ENCODE data around the gene DAB1. TPM values are rescaled to one million over a fixed set of nuclear protein-coding genes. Genes with fewer than 3 reads are reported as not detected.

DAB1 gene
- total RNA-seq, 1 donor from 2014 or later, result not detected

DNA sequence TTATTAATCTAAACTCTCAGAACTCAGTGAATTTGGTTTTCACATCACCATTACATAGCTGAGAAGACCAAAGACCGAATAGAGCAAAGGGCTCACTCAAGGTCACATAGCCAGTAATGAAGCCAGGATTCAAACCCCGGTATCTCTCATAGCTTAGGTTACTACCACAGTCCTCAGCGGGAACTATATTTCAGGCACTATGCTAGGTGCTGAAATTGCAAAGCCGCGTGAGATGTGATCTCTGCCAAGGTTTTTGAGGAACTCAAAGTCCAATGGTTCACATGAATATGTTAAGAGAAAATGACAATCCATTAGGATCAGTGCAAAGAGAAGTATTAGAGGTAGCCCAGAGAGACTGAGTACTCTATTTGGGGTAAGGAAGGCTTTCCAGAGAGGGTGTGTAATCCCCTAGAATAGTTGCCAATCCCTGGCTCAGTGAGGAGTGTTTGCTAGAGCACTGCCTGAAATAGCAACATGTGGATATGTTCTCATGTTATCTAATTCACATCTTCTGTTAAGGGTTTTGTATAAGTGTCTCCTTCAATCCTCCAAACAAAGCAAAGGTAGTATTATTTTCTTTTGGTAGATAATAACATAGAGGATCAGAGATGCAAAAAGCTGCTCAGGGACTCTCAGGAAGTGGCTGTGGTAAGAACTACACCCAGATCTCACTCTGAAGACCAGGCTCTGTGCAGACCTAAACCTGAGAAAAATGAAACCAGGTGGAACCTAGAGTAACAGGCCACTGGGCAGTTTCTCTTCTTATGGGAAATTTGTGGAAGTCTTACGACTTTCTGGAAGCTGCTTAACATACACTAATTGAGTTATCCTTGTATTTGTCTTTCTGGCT is 365.0 kb downstream of the DAB1 start:
- no peak for DNase-seq (ENCODE audit: low read depth)
- no peak overlapping the region for H3K4me3 ChIP-seq (ENCODE audit: low read depth, low read length)
- TF ChIP-seq, protein P1, sequence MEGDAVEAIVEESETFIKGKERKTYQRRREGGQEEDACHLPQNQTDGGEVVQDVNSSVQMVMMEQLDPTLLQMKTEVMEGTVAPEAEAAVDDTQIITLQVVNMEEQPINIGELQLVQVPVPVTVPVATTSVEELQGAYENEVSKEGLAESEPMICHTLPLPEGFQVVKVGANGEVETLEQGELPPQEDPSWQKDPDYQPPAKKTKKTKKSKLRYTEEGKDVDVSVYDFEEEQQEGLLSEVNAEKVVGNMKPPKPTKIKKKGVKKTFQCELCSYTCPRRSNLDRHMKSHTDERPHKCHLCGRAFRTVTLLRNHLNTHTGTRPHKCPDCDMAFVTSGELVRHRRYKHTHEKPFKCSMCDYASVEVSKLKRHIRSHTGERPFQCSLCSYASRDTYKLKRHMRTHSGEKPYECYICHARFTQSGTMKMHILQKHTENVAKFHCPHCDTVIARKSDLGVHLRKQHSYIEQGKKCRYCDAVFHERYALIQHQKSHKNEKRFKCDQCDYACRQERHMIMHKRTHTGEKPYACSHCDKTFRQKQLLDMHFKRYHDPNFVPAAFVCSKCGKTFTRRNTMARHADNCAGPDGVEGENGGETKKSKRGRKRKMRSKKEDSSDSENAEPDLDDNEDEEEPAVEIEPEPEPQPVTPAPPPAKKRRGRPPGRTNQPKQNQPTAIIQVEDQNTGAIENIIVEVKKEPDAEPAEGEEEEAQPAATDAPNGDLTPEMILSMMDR (conservative IDR thresholded peaks at IDR 0.05; ENCODE audit: low read depth, low read length), result no peak

DNA sequence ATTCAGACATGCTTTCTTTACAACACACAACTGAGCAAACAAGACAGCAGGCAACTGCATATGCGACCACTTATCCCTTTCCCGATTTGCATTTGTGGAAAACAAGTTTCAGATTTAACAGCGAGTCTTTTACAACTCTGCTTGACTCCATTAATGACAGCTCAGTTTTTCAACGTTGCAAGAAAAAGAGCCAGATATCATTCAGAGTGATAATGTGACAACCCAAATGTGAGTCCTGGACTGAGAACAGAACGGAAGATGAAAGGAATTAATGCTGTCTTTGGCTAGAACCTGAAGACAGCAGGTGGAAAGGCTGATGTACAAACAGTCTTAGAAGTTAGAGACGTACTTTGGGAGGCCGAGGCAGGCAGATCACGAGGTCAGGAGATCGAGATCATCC is 375.0 kb downstream of the DAB1 start:
- TF ChIP-seq, protein P1 (conservative IDR thresholded peaks at IDR 0.05; ENCODE audit: low read depth, low read length), result no peak
- H3K4me3 ChIP-seq (ENCODE audit: low read depth, low read length), result no peak overlapping the region
- DNase-seq (ENCODE audit: low read depth), result no peak

DNA sequence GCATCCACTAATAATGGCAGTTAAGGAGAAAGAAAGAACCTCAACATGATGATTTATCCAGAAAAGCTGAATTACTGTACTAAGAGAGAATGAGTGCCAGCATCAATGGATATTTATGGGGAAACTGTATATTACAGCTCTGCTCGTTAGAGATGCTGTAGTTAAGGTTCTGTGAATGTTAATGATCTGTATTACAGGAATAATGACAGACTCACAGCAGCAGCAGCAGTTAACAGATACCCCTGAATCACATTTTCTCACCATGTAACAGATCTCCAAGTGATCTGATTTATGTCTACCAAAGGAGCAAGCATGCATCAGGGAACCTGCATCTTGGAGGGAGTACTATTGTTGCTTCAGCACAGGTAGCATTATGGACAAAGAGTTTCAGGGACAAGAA is 377.4 kb downstream of the DAB1 start:
- TF ChIP-seq, protein P1 (conservative IDR thresholded peaks at IDR 0.05; ENCODE audit: low read depth, low read length), result no peak
- H3K4me3 ChIP-seq (ENCODE audit: low read depth, low read length), result no peak overlapping the region
- no peak for DNase-seq (ENCODE audit: low read depth)

DNA sequence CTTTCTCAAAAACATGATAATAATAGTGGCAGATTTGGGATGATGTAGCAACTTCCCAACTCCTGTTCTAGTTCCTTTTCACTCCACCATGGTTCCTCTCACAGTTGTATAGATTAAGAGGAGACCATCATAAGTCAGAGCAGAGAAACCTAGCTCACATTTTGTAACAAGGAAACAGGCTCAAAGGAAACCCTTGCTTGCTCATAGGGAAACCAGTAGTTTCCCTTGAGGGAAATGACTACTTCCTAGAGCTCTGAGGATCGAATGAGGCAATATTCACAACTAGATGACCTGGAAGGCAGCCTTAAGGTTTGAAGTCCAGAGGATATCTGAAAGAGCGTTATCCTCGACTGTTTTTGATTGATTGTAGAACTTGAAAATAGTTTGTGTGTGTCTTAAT is 382.0 kb downstream of the DAB1 start:
- TF ChIP-seq, protein P1 (conservative IDR thresholded peaks at IDR 0.05; ENCODE audit: low read depth, low read length), result no peak
- no peak for DNase-seq (ENCODE audit: low read depth)
- no peak overlapping the region for H3K4me3 ChIP-seq (ENCODE audit: low read depth, low read length)

DNA sequence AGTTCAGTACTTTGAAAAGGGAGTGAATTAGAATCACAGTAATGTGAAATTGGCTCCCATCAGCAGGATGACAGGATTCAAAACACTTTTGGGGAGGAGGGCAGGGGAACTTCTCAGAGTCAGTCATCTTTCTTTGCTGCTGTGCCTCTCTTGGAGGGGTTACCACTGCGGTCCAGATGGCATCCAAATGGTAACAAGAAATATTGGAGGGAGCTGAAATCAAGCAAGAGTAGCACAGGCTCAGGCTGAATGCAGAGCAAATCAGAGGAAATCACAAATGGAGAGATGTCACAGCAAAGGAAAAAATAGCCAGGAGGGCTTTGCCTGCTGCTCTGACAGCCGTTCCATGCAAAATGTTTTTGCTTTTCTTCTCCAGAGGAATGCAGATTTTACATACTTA is 383.0 kb downstream of the DAB1 start:
- TF ChIP-seq, protein P1 (conservative IDR thresholded peaks at IDR 0.05; ENCODE audit: low read depth, low read length), result no peak
- no peak overlapping the region for H3K4me3 ChIP-seq (ENCODE audit: low read depth, low read length)
- no peak for DNase-seq (ENCODE audit: low read depth)

DNA sequence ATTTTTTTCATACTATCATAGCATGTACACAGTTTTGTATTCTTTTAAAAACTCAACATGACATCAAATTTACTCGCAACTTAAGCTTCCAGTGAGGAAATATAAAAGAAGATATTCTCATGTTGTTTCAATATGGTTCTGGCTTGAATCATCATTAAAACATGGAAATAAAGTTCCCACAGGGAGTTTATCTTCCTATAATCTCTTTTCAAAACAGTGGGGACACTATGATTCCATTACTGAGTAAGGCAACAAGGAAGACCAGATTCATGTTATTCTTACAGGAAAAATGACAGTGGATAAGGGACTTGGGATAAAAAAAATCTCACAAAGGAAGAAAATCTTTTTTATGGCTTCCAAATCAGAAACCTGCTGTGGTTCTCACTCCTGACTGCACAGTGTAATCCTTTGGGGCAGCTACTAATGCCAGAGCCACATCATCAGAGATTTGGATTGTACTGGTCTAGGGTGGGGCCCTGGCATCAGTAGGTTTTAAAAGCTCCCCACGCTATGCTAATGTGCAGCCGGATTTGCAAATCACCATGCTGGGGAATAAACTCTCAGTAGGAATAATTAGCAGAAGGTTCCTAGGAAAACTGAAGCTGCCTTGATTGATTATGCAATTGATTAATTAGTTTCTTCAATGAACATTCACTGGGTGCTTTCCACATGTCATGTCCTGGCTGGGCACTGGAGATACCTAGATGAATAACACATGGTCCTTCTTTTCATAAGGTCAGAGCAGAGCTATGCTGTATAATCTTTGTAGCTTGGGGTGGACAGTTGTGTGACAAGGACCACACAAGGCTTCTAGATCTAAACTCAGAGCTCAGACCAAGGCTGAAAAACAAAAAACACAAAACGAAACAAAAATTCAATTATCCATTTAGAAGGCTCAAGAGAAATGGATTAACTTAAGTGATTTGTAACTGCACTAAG is 386.9 kb downstream of the DAB1 start:
- TF ChIP-seq, protein P1 (conservative IDR thresholded peaks at IDR 0.05; ENCODE audit: low read depth, low read length), result no peak
- no peak overlapping the region for H3K4me3 ChIP-seq (ENCODE audit: low read depth, low read length)
- DNase-seq (ENCODE audit: low read depth), result no peak

Measured in epithelial cell of proximal tubule (primary cell).